Adrenal gland (tissue), 5 donors: Measurements from ENCODE around the gene CTXND1.

ENCODE experiments used
- CTCF ChIP-seq, 6 experiments: fragments of 450-650 bp in 4 of 6; fragments of 200-600 bp in 2 of 6; sonication (generic) in 1 of 6; IDR thresholded peaks; 1 replicate in 5 of 6; 2 replicates in 1 of 6; pipeline versions ENCODE4 v1.5.1 to v1.8.0; 2016 to 2021; ENCODE audit warnings: antibody characterized with exemption in 6 of 6, mild to moderate bottlenecking in 2 of 6, moderate library complexity in 1 of 6
- POLR2A ChIP-seq, 2 donors: fragments of 450-650 bp; IDR thresholded peaks; one replicate each; pipeline ENCODE4 v1.6.1; 2017; ENCODE audit warnings: antibody characterized with exemption in 2 of 2, mild to moderate bottlenecking in 2 of 2, moderate library complexity in 1 of 2
- donor health status: DM: no; HTN: no; CAD: no.

GRCh38 chr15:80288131-80288530 lies 36.1 kb upstream of the CTXND1 start:
- TF ChIP-seq CTCF (IDR thresholded peaks at IDR 0.05), result no peak
- no peak for TF ChIP-seq POLR2A (IDR thresholded peaks at IDR 0.05)
